H1 (cell line): ENCODE measurements around the gene ASCC3. TPM values are rescaled to one million over a fixed set of nuclear protein-coding genes. Genes with fewer than 3 reads are reported as not detected.

Experiments used
- CTCF ChIA-PET: fragments of 300-600 bp; sonication (Branson Sonifier 250); formaldehyde crosslinking; loops from one replicate; lab custom pipeline; 2021; ENCODE audit not compliant: partially characterized antibody; lab: Charles Lee
- POLR2A ChIA-PET: fragments of 300-600 bp; sonication (Branson Sonifier 250); formaldehyde crosslinking; loops from one replicate; lab custom pipeline; 2021; ENCODE audit warnings: inconsistent platforms; ENCODE audit not compliant: partially characterized antibody; lab: Charles Lee
- DNase-seq, 2 experiments: peaks; one replicate each; pipeline versions ENCODE4 v3.0.0 to v3.0.0-alpha.2; 2010 to 2022; ENCODE audit warnings: low spot score in 2 of 2, low read depth in 1 of 2, mixed read lengths in 1 of 2
- FAIRE-seq: peaks from 2 replicates; lab custom pipeline; 2011; peaks lifted over from hg19 to GRCh38; lab: Jason Lieb, UNC
- H2AFZ ChIP-seq: 2 replicates; pipeline ENCODE4 v1.8.1; 2012; ENCODE audit warnings: low read length, inconsistent platforms
- H2AK5ac ChIP-seq: 2 replicates; pipeline ENCODE4 v1.6.1; 2013; ENCODE audit warnings: low read depth, low read length
- H2BK120ac ChIP-seq: replicated peaks from 2 replicates; pipeline ENCODE3; 2013; ENCODE audit warnings: low read depth, low read length, inconsistent platforms
- H2BK12ac ChIP-seq: 2 replicates; pipeline ENCODE4 v1.6.1; 2013; ENCODE audit warnings: low read depth, low read length
- H2BK15ac ChIP-seq: 2 replicates; pipeline ENCODE4 v1.6.1; 2013; ENCODE audit warnings: low read length
- H2BK20ac ChIP-seq: 2 replicates; pipeline ENCODE4 v1.6.1; 2013; ENCODE audit warnings: low read length
- H2BK5ac ChIP-seq: 2 replicates; pipeline ENCODE4 v1.6.1; 2013; ENCODE audit warnings: low read depth, low read length
- H3K14ac ChIP-seq: 2 replicates; pipeline ENCODE4 v1.6.1; 2013; ENCODE audit warnings: inconsistent platforms; ENCODE audit not compliant: insufficient read length
- H3K18ac ChIP-seq: 2 replicates; pipeline ENCODE4 v1.6.1; 2013; ENCODE audit warnings: low read length; ENCODE audit errors: extremely low read depth
- H3K23ac ChIP-seq: 2 replicates; pipeline ENCODE4 v1.6.1; 2013; ENCODE audit warnings: inconsistent platforms; ENCODE audit not compliant: insufficient read length
- H3K23me2 ChIP-seq: 2 replicates; pipeline ENCODE4 v1.6.1; 2013; ENCODE audit warnings: low read depth, low read length
- H3K27ac ChIP-seq: 2 replicates; pipeline ENCODE4 v1.6.1; 2011; ENCODE audit warnings: low read depth, low read length, inconsistent platforms
- H3K27me3 ChIP-seq, 4 experiments: replicated peaks in 1 of 4; 1 replicate in 1 of 4; 2 replicates in 3 of 4; pipeline versions ENCODE4 v1.6.1 to v1.8.1; 2011 to 2013; ENCODE audit warnings: low read length in 3 of 4, mild to moderate bottlenecking in 3 of 4, inconsistent platforms in 2 of 4, mixed read lengths in 2 of 4, moderate library complexity in 1 of 4; ENCODE audit not compliant: control insufficient read depth in 3 of 4, insufficient read depth in 3 of 4; ENCODE audit errors: extremely low read depth in 1 of 4
- H3K36me3 ChIP-seq, 4 experiments: 2 replicates each; pipeline versions ENCODE4 v1.6.1 to v1.8.1; 2011 to 2013; ENCODE audit warnings: mild to moderate bottlenecking in 4 of 4, low read length in 3 of 4, moderate library complexity in 2 of 4, control low read depth in 1 of 4, inconsistent platforms in 1 of 4; ENCODE audit not compliant: insufficient read depth in 4 of 4, control insufficient read depth in 2 of 4
- H3K4ac ChIP-seq: replicated peaks from 2 replicates; pipeline ENCODE3; 2013; ENCODE audit warnings: low read length, low read depth, mixed read lengths, inconsistent platforms; ENCODE audit not compliant: insufficient read length
- H3K4me1 ChIP-seq, 4 experiments: replicated peaks in 1 of 4; 1 replicate in 1 of 4; 2 replicates in 3 of 4; pipeline versions ENCODE4 v1.6.1 to v1.8.1; 2011 to 2013; ENCODE audit warnings: low read length in 3 of 4, inconsistent platforms in 2 of 4, mixed read lengths in 1 of 4; ENCODE audit not compliant: insufficient read depth in 4 of 4, control insufficient read depth in 3 of 4
- H3K4me2 ChIP-seq, 2 experiments: 2 replicates each; pipeline versions ENCODE4 v1.6.1 to v1.8.1; 2011 to 2013; ENCODE audit warnings: low read depth in 2 of 2, low read length in 2 of 2, control low read depth in 1 of 2, inconsistent platforms in 1 of 2, mild to moderate bottlenecking in 1 of 2; ENCODE audit not compliant: insufficient read depth in 1 of 2
- H3K4me3 ChIP-seq, 4 experiments: fragments of 200-600, 300-600 bp in 1 of 4; sonication (generic), shearing (Covaris generic), sonication (Bioruptor Twin) in 1 of 4; 2 replicates each; pipeline versions ENCODE4 v1.5.1 to v1.8.1; 2011 to 2016; ENCODE audit warnings: low read length in 4 of 4, low read depth in 3 of 4, control low read depth in 2 of 4, inconsistent platforms in 2 of 4, mild to moderate bottlenecking in 2 of 4, mixed read lengths in 1 of 4, moderate library complexity in 1 of 4; ENCODE audit not compliant: insufficient read depth in 2 of 4; ENCODE audit errors: extremely low read depth in 1 of 4
- H3K56ac ChIP-seq: replicated peaks from 2 replicates; pipeline ENCODE3; 2013; ENCODE audit warnings: low read depth, mild to moderate bottlenecking, mixed read lengths, low read length, inconsistent platforms; ENCODE audit not compliant: insufficient read length
- H3K79me1 ChIP-seq: 2 replicates; pipeline ENCODE4 v1.6.1; 2013; ENCODE audit warnings: low read depth, low read length, control low read depth
- H3K79me2 ChIP-seq, 2 experiments: 2 replicates each; pipeline versions ENCODE4 v1.6.1 to v1.8.1; 2012 to 2013; ENCODE audit warnings: low read length in 2 of 2, mild to moderate bottlenecking in 2 of 2, inconsistent platforms in 1 of 2; ENCODE audit not compliant: insufficient read depth in 2 of 2, control insufficient read depth in 1 of 2
- H3K9ac ChIP-seq, 4 experiments: replicated peaks in 1 of 4; 1 replicate in 1 of 4; 2 replicates in 3 of 4; pipeline versions ENCODE4 v1.6.1 to v1.8.1; 2011 to 2013; ENCODE audit warnings: low read depth in 3 of 4, low read length in 3 of 4, control low read depth in 2 of 4, mild to moderate bottlenecking in 2 of 4, moderate library complexity in 2 of 4, inconsistent platforms in 1 of 4; ENCODE audit errors: extremely low read depth in 1 of 4
- H3K9me3 ChIP-seq, 2 experiments: 2 replicates each; pipeline versions ENCODE4 v1.6.1 to v1.8.1; 2012 to 2013; ENCODE audit warnings: mild to moderate bottlenecking in 2 of 2, moderate library complexity in 2 of 2, control low read depth in 1 of 2, inconsistent platforms in 1 of 2, low read depth in 1 of 2, low read length in 1 of 2, mixed read lengths in 1 of 2; ENCODE audit not compliant: insufficient read depth in 2 of 2
- H4K20me1 ChIP-seq, 2 experiments: replicated peaks in 1 of 2; 2 replicates each; pipeline versions ENCODE3 to v1.8.1; 2011 to 2013; ENCODE audit warnings: inconsistent platforms in 2 of 2, low read length in 2 of 2, mild to moderate bottlenecking in 1 of 2; ENCODE audit not compliant: insufficient read depth in 2 of 2, control insufficient read depth in 1 of 2
- H4K5ac ChIP-seq: 2 replicates; pipeline ENCODE4 v1.6.1; 2013; ENCODE audit warnings: low read length, low read depth, mixed read lengths, inconsistent platforms; ENCODE audit not compliant: insufficient read length
- H4K8ac ChIP-seq: 2 replicates; pipeline ENCODE4 v1.8.0; 2013; ENCODE audit warnings: mild to moderate bottlenecking, moderate library complexity, low read length, inconsistent platforms; ENCODE audit not compliant: insufficient read depth; ENCODE audit errors: extremely low read depth
- H4K91ac ChIP-seq: replicated peaks from 2 replicates; pipeline ENCODE3; 2013; ENCODE audit warnings: low read length, mixed read lengths, inconsistent platforms; ENCODE audit not compliant: insufficient read length
- ASH2L ChIP-seq: fragments of 200-600, 300-600 bp; sonication (generic); IDR thresholded peaks from one replicate; pipeline ENCODE4 v1.7.1; 2017; ENCODE audit warnings: low read length
- BACH1 ChIP-seq: IDR thresholded peaks from 2 replicates; pipeline ENCODE4 v1.6.1; 2012; ENCODE audit warnings: low read length, improper control_type of control experiment
- BRCA1 ChIP-seq: IDR thresholded peaks from 2 replicates; pipeline ENCODE4 v1.6.1; 2012; ENCODE audit warnings: low read depth, low read length, improper control_type of control experiment
- CEBPB ChIP-seq: IDR thresholded peaks from 2 replicates; pipeline ENCODE4 v1.6.1; 2012; ENCODE audit warnings: low read depth, low read length
- CHD1 ChIP-seq: IDR thresholded peaks from 2 replicates; pipeline ENCODE4 v1.6.1; 2012; ENCODE audit warnings: low read depth, low read length, improper control_type of control experiment
- EP300 ChIP-seq, 2 experiments: IDR thresholded peaks; 1 replicate in 1 of 2; 2 replicates in 1 of 2; pipeline ENCODE4 v1.6.1; 2011 to 2012; ENCODE audit warnings: low read depth in 2 of 2, low read length in 2 of 2, mild to moderate bottlenecking in 2 of 2, borderline replicate concordance in 1 of 2, inconsistent platforms in 1 of 2, moderate library complexity in 1 of 2
- GABPA ChIP-seq: IDR thresholded peaks from 2 replicates; pipeline ENCODE4 v1.6.1; 2011; ENCODE audit warnings: mild to moderate bottlenecking, low read length, moderate library complexity, borderline replicate concordance; ENCODE audit not compliant: insufficient read depth
- GTF2F1 ChIP-seq: IDR thresholded peaks from 2 replicates; pipeline ENCODE4 v1.6.1; 2012; ENCODE audit warnings: low read depth, low read length, improper control_type of control experiment, borderline replicate concordance
- HDAC2 ChIP-seq, 2 experiments: fragments of 300-600 bp in 1 of 2; sonication (generic) in 1 of 2; IDR thresholded peaks; 2 replicates each; pipeline ENCODE4 v1.6.1; 2011 to 2012; ENCODE audit warnings: low read depth in 2 of 2, low read length in 2 of 2, mild to moderate bottlenecking in 2 of 2, moderate library complexity in 2 of 2, borderline replicate concordance in 1 of 2, inconsistent platforms in 1 of 2
- POLR2AphosphoS5 ChIP-seq: IDR thresholded peaks from 2 replicates; pipeline ENCODE4 v1.6.1; 2011; ENCODE audit warnings: low read depth, low read length
- RXRA ChIP-seq: IDR thresholded peaks from 2 replicates; pipeline ENCODE4 v1.6.1; 2011; ENCODE audit warnings: low read depth, mild to moderate bottlenecking, low read length, moderate library complexity; ENCODE audit not compliant: insufficient read depth
- SIX5 ChIP-seq: IDR thresholded peaks from 2 replicates; pipeline ENCODE4 v1.6.1; 2011; ENCODE audit warnings: mild to moderate bottlenecking, low read depth, low read length
- SP1 ChIP-seq: IDR thresholded peaks from 2 replicates; pipeline ENCODE4 v1.6.1; 2011; ENCODE audit warnings: low read depth, low read length
- TAF7 ChIP-seq: optimal IDR thresholded peaks from 2 replicates; pipeline ENCODE3; 2011; ENCODE audit warnings: low read depth, mild to moderate bottlenecking, inconsistent platforms, low read length, moderate library complexity, borderline replicate concordance
- TBP ChIP-seq: IDR thresholded peaks from 2 replicates; pipeline ENCODE4 v1.6.1; 2011; ENCODE audit warnings: low read depth, low read length, improper control_type of control experiment
- WGBS, 2 experiments: shearing (Covaris generic) in 1 of 2; methylation state at CpG; one replicate each; pipeline versions ENCODE4 v1.1.6 to v1.1.7; 2013 to 2015; ENCODE audit warnings: low lambda C conversion rate in 2 of 2, mixed read lengths in 2 of 2, inconsistent platforms in 1 of 2, low coverage in 1 of 2, missing lambda C conversion rate in 1 of 2; ENCODE audit not compliant: insufficient replicate concordance in 2 of 2, insufficient coverage in 1 of 2, insufficient read length in 1 of 2; ENCODE audit errors: extremely low coverage in 1 of 2, missing lambda C conversion rate in 1 of 2; 5-methylcytosine and 5-hydroxymethylcytosine counted together
- polyA plus RNA-seq, 7 experiments: library from polyadenylated mRNA; depleted of rRNA in 3 of 7; stranded (reverse) in 5 of 7; unstranded in 2 of 7; fragments of >200 nt in 5 of 7; fragments of 200-250 nt in 2 of 7; gene quantifications; 1 replicate in 5 of 7; 2 replicates in 1 of 7; 4 replicates in 1 of 7; pipeline versions ENCODE4 v1.2.1 to v1.2.3, GENCODE V29; 2011 to 2013; ENCODE audit warnings: missing spikeins in 2 of 7, mixed read lengths in 2 of 7
- total RNA-seq: library from RNA; stranded (reverse); fragmentation: NEBNext Ultra II Directional; extraction: Animal tissue kit (Norgen Biotek cat#: 25700); gene quantifications from 2 replicates; pipeline ENCODE4 v1.2.1, GENCODE V29; 2021

Gene ASCC3
- total and polyA plus RNA-seq, 2 of the 8 experiments (the other 6 are each of a cell fraction or from before 2014, with no cell fraction given), result 37.5 to 77.8 TPM

- Histone ChIP-seq H3K9ac (no peak overlapping the region), H4K5ac (no peak overlapping the region), H2BK20ac (no peak overlapping the region), H3K27ac (no peak overlapping the region), H2BK5ac (no peak overlapping the region), H3K36me3 (no peaks in the 10 kb centered on the region), H3K23me2 (no peaks in the 10 kb centered on the region), H2BK15ac (no peak overlapping the region), H4K20me1 (no peaks in the 10 kb centered on the region), H2AK5ac (no peak overlapping the region), H3K23ac (no peak overlapping the region), H3K4me2 (no peak overlapping the region), H4K91ac (no peak overlapping the region), H3K4me3 (no peak overlapping the region), H3K14ac (no peak overlapping the region), H3K79me2 (no peaks in the 10 kb centered on the region), H2BK12ac (no peak overlapping the region), H4K8ac (no peak overlapping the region), H3K4me1 (no peaks in the 10 kb centered on the region), H3K9me3 (no peaks in the 10 kb centered on the region), H3K79me1 (no peaks in the 10 kb centered on the region), H2BK120ac (no peak overlapping the region), H3K18ac (no peak overlapping the region), H3K27me3 (no peaks in the 10 kb centered on the region), H3K56ac (no peak overlapping the region), H2AFZ (no peak overlapping the region), H3K4ac (no peak overlapping the region)
- CTCF ChIA-PET, result interaction anchor here (1.3 kb wide), 1 partner anchor 11 kb away, joined by 3 read pairs; no protein-coding TSS in a partner anchor
- no peak for DNase-seq
- 94% methylated on average over 1 of the region's 1 CpG; no CpG with 5 or more reads in 1 of the 2 experiments for WGBS, 2 experiments
- POLR2A ChIA-PET, result interaction anchor here (0.7 kb wide), 1 partner anchor 1207 kb away, joined by 3 read pairs; no protein-coding TSS in a partner anchor
- FAIRE-seq, result no peak
- no peak for TF ChIP-seq SP1
- no peak for TF ChIP-seq SIX5
- no peak for TF ChIP-seq CHD1
- TF ChIP-seq ASH2L, result no peak
- no peak for TF ChIP-seq GTF2F1
- no peak for TF ChIP-seq CEBPB
- TF ChIP-seq POLR2AphosphoS5, result no peak
- TF ChIP-seq HDAC2 (IDR thresholded peaks at IDR 0.05; ENCODE audit: borderline replicate concordance in 1 of 2, low read depth in 2 of 2, low read length in 2 of 2), result no peak
- no peak for TF ChIP-seq BRCA1
- TF ChIP-seq GABPA, result no peak
- TF ChIP-seq TBP, result no peak
- no peak for TF ChIP-seq TAF7
- no peak for TF ChIP-seq EP300 (IDR thresholded peaks at IDR 0.05; ENCODE audit: borderline replicate concordance in 1 of 2, low read depth in 2 of 2, low read length in 2 of 2)
- no peak for TF ChIP-seq BACH1
- TF ChIP-seq RXRA, result no peak
Observed at GRCh38 chr6:100553243-100553642, 327.9 kb downstream of the ASCC3 start.
